Keratinocyte (primary cell): ENCODE measurements around the gene CLDN2.

Experiments
- EZH2 ChIP-seq: IDR thresholded peaks from one replicate; pipeline ENCODE4 v1.6.1; 2012; ENCODE audit warnings: inconsistent platforms, mild to moderate bottlenecking, low read length, moderate library complexity
- TF ChIP-seq, protein P1 (sequence below), 3 experiments: IDR thresholded peaks in 1 of 3; conservative IDR thresholded peaks in 1 of 3; optimal IDR thresholded peaks in 1 of 3; 2 replicates in 2 of 3; 3 replicates in 1 of 3; pipeline versions ENCODE3 to v1.5.1; 2011; ENCODE audit warnings: low read length in 3 of 3, mild to moderate bottlenecking in 3 of 3, moderate library complexity in 2 of 3, control low read depth in 1 of 3, inconsistent platforms in 1 of 3; ENCODE audit not compliant: insufficient read depth in 2 of 3; ENCODE audit errors: extremely low read depth in 1 of 3

DNA sequence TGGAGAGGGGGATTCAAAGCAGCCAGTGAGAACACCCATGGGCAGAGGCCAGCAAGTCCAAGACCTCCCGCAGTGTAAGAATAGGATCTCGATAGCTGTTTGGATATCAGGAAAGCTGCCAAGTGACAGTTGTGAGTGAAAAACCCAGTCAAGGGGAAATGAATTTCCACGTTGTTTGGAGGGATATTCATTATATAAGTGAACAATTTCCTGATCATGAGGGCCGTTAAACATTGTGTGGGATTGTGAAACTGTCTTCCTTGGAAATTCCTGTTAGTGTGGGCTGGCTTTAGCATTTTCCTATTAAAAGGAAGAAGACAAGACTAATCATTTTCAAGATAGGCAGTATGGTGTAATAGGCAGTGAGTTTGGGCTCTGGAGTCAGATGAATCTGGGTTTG, 15.0 kb downstream of the CLDN2 start:
- TF ChIP-seq, protein P1, sequence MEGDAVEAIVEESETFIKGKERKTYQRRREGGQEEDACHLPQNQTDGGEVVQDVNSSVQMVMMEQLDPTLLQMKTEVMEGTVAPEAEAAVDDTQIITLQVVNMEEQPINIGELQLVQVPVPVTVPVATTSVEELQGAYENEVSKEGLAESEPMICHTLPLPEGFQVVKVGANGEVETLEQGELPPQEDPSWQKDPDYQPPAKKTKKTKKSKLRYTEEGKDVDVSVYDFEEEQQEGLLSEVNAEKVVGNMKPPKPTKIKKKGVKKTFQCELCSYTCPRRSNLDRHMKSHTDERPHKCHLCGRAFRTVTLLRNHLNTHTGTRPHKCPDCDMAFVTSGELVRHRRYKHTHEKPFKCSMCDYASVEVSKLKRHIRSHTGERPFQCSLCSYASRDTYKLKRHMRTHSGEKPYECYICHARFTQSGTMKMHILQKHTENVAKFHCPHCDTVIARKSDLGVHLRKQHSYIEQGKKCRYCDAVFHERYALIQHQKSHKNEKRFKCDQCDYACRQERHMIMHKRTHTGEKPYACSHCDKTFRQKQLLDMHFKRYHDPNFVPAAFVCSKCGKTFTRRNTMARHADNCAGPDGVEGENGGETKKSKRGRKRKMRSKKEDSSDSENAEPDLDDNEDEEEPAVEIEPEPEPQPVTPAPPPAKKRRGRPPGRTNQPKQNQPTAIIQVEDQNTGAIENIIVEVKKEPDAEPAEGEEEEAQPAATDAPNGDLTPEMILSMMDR (optimal IDR thresholded peaks at IDR 0.05 in 1 of 3, IDR thresholded peaks at IDR 0.05 in 1 of 3, conservative IDR thresholded peaks at IDR 0.05 in 1 of 3; ENCODE audit: extremely low read depth in 1 of 3, insufficient read depth in 2 of 3, low read length in 3 of 3): no peak
- no peak for TF ChIP-seq EZH2
